Endothelial cell of umbilical vein (primary cell): ENCODE results near the gene CILP2. TPM values are rescaled to one million over a fixed set of nuclear protein-coding genes. Genes with fewer than 3 reads are reported as not detected.

ENCODE experiments used
- BruUV-seq: library from RNA; stranded (reverse); fragments of 400-500 nt; replicated peaks from 2 replicates; lab custom pipeline; 2021; lab: Mats Ljungman, UMichigan
- CTCF ChIA-PET: fragments of 300-600, 350-600 bp; sonication (Branson Sonifier 250); formaldehyde crosslinking; loops from one replicate; lab custom pipeline; 2021; ENCODE audit warnings: antibody characterized with exemption, inconsistent platforms; lab: Charles Lee
- POLR2A ChIA-PET: fragments of 300-600, 350-600 bp; sonication (Branson Sonifier 250); formaldehyde crosslinking; loops from one replicate; lab custom pipeline; 2021; ENCODE audit warnings: antibody characterized with exemption, inconsistent platforms; lab: Charles Lee
- DNase-seq: peaks from one replicate; pipeline ENCODE4 v3.0.0-alpha.2; 2011; ENCODE audit warnings: low read depth, low spot score
- FAIRE-seq: peaks from 2 replicates; lab custom pipeline; 2011; peaks lifted over from hg19 to GRCh38; lab: Jason Lieb, UNC
- H2AFZ ChIP-seq: 2 replicates; pipeline ENCODE4 v1.6.0; 2012; ENCODE audit warnings: low read depth, low read length, control low read depth, inconsistent platforms
- H3K27ac ChIP-seq: 2 replicates; pipeline ENCODE4 v1.5.1; 2011; ENCODE audit warnings: low read depth, mild to moderate bottlenecking, control low read depth, low read length, moderate library complexity; ENCODE audit not compliant: insufficient read depth
- H3K27me3 ChIP-seq, 2 experiments: 2 replicates each; pipeline versions ENCODE4 v1.6.0 to v1.6.1; 2011; ENCODE audit warnings: low read length in 2 of 2, mixed read lengths in 1 of 2; ENCODE audit not compliant: control insufficient read depth in 2 of 2, insufficient read depth in 2 of 2
- H3K36me3 ChIP-seq, 2 experiments: 2 replicates in 1 of 2; 3 replicates in 1 of 2; pipeline ENCODE4 v1.5.1; 2011; ENCODE audit warnings: low read length in 2 of 2, mild to moderate bottlenecking in 1 of 2, moderate library complexity in 1 of 2; ENCODE audit not compliant: control insufficient read depth in 2 of 2, insufficient read depth in 2 of 2; ENCODE audit errors: extremely low read depth in 1 of 2
- H3K4me1 ChIP-seq: 3 replicates; pipeline ENCODE4 v1.5.1; 2011; ENCODE audit warnings: mild to moderate bottlenecking, low read length; ENCODE audit not compliant: control insufficient read depth, insufficient read depth; ENCODE audit errors: extremely low read depth
- H3K4me2 ChIP-seq: 2 replicates; pipeline ENCODE4 v1.6.1; 2011; ENCODE audit warnings: low read length, control low read depth, mixed read lengths; ENCODE audit not compliant: insufficient read depth
- H3K4me3 ChIP-seq, 3 experiments: fragments of 200-600 bp in 1 of 3; sonication (generic), shearing (Covaris generic) in 1 of 3; replicated peaks in 1 of 3; 2 replicates each; pipeline ENCODE4 v1.5.1; 2011 to 2016; ENCODE audit warnings: control low read depth in 3 of 3, low read length in 3 of 3, mild to moderate bottlenecking in 2 of 3, inconsistent platforms in 1 of 3, low read depth in 1 of 3, moderate library complexity in 1 of 3; ENCODE audit not compliant: insufficient read depth in 1 of 3
- H3K79me2 ChIP-seq: 2 replicates; pipeline ENCODE4 v1.6.0; 2012; ENCODE audit warnings: low read length, inconsistent platforms; ENCODE audit not compliant: control insufficient read depth, insufficient read depth
- H3K9ac ChIP-seq: replicated peaks from 2 replicates; pipeline ENCODE3; 2011; ENCODE audit warnings: low read length, control low read depth; ENCODE audit not compliant: insufficient read depth; ENCODE audit errors: extremely low read depth
- H3K9me1 ChIP-seq: replicated peaks from 3 replicates; pipeline ENCODE4 v1.6.0; 2011; ENCODE audit warnings: mild to moderate bottlenecking, low read length; ENCODE audit not compliant: control insufficient read depth, insufficient read depth; ENCODE audit errors: extremely low read depth
- H3K9me3 ChIP-seq: replicated peaks from 2 replicates; pipeline ENCODE4 v1.5.1; 2012; ENCODE audit warnings: low read length, inconsistent platforms; ENCODE audit not compliant: control insufficient read depth, insufficient read depth
- H4K20me1 ChIP-seq: replicated peaks from 2 replicates; pipeline ENCODE3; 2011; ENCODE audit warnings: mild to moderate bottlenecking, low read length; ENCODE audit not compliant: control insufficient read depth, insufficient read depth; ENCODE audit errors: extremely low read depth
- CTCF ChIP-seq, 2 donors: IDR thresholded peaks; 1 replicate in 1 of 2; 2 replicates in 1 of 2; pipeline ENCODE4 v1.5.1; 2011; ENCODE audit warnings: low read length in 2 of 2, mild to moderate bottlenecking in 2 of 2, moderate library complexity in 2 of 2, control low read depth in 1 of 2, inconsistent platforms in 1 of 2, low read depth in 1 of 2; ENCODE audit not compliant: insufficient read depth in 1 of 2; ENCODE audit errors: extremely low read depth in 1 of 2
- EZH2 ChIP-seq: IDR thresholded peaks from 2 replicates; pipeline ENCODE4 v1.6.1; 2012; ENCODE audit warnings: borderline replicate concordance, low read depth, mild to moderate bottlenecking, moderate library complexity, low read length, inconsistent platforms; ENCODE audit not compliant: severe bottlenecking
- FOS ChIP-seq: IDR thresholded peaks from 2 replicates; pipeline ENCODE4 v1.6.1; 2011; ENCODE audit warnings: mild to moderate bottlenecking, low read length, moderate library complexity, borderline replicate concordance; ENCODE audit not compliant: insufficient read depth
- POLR2A ChIP-seq: IDR thresholded peaks from 2 replicates; pipeline ENCODE4 v1.6.1; 2012; ENCODE audit warnings: low read depth, mild to moderate bottlenecking, control low read depth, low read length
- dilution Hi-C: fragments of 300-500 bp; cut with MboI; formaldehyde crosslinking; loops from one replicate; pipeline ENCODE4 v1.15.0; 2019; ENCODE audit warnings: low sequenced_read_pairs; ENCODE audit not compliant: extremely low pct_ligation_motif_present
- intact Hi-C: fragments of 100-400 bp; cut with micrococcal nuclease; formaldehyde crosslinking; loops from one replicate; pipeline ENCODE4 v1.10.0; 2022
- polyA plus RNA-seq, 4 experiments: library from polyadenylated mRNA; depleted of rRNA in 3 of 4; stranded (reverse) in 3 of 4; unstranded in 1 of 4; fragments of >200 nt; gene quantifications; 2 replicates each; pipeline versions ENCODE4 v1.2.1 to v1.2.3, GENCODE V29; 2011 to 2012; ENCODE audit warnings: missing spikeins in 1 of 4
- total RNA-seq: library from RNA; stranded (reverse); gene quantifications from 2 replicates; pipeline ENCODE4 v1.2.3, GENCODE V29; 2021
- TF ChIP-seq, protein P1 (sequence below): IDR thresholded peaks from 2 replicates; pipeline ENCODE4 v1.6.1; 2011; ENCODE audit not compliant: insufficient read depth, insufficient read length

CILP2 gene
- total and polyA plus RNA-seq, 2 donors (not counting 3 experiments of a cell fraction or from before 2014, with no cell fraction given) = 0.01 TPM; not detected in 1

GRCh38 chr19:19595171-19595701 lies 57.2 kb downstream of the CILP2 start:
- H2AFZ ChIP-seq = no peak overlapping the region

More at GRCh38 chr19:19595171-19595701, 57.2 kb downstream of the CILP2 start:
- Histone ChIP-seq H3K4me3 (no peak overlapping the region), H3K4me2 (no peak overlapping the region), H4K20me1 (no peaks in the 10 kb centered on the region), H3K36me3 (no peaks in the 10 kb centered on the region), H3K9me3 (no peaks in the 10 kb centered on the region), H3K9ac (no peak overlapping the region), H3K27ac (no peak overlapping the region), H3K9me1 (no peaks in the 10 kb centered on the region), H3K4me1 (no peaks in the 10 kb centered on the region), H3K79me2 (no peaks in the 10 kb centered on the region), H3K27me3 (no peaks in the 10 kb centered on the region)
- TF ChIP-seq CTCF (IDR thresholded peaks at IDR 0.05; ENCODE audit: extremely low read depth in 1 of 2, insufficient read depth in 1 of 2, low read depth in 1 of 2, low read length in 2 of 2) (no peak), EZH2 (no peak), FOS (no peak), POLR2A (no peak)
- TF ChIP-seq, protein P1, sequence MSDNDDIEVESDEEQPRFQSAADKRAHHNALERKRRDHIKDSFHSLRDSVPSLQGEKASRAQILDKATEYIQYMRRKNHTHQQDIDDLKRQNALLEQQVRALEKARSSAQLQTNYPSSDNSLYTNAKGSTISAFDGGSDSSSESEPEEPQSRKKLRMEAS = no peak
- dilution Hi-C loops (no loop called here), intact Hi-C loops (no loop called here)
- ChIA-PET POLR2A (no interaction called here), CTCF (no interaction called here)
- FAIRE-seq (no peak), DNase-seq (no peak)
- no TSS peak for BruUV-seq

Other genes with a start within 250 kb of the CILP2 start
- gene SUGP1, start 217.8 kb upstream of the CILP2 start, total RNA-seq = 59.9 and 64.7 TPM in 2 replicates
- gene SUGP1, start 217.8 kb upstream of the CILP2 start, polyA plus RNA-seq = 38.2 and 41.0 TPM in 2 replicates
- 57.3 and 70.0 TPM in 2 replicates for gene MAU2, start 217.4 kb upstream of the CILP2 start, total RNA-seq
- gene MAU2, start 217.4 kb upstream of the CILP2 start, polyA plus RNA-seq = 36.9 and 43.4 TPM in 2 replicates
- gene GATAD2A, start 132.6 kb upstream of the CILP2 start, total RNA-seq = 134 and 138 TPM in 2 replicates
- 26.2 and 27.3 TPM in 2 replicates for gene GATAD2A, start 132.6 kb upstream of the CILP2 start, polyA plus RNA-seq
- 0.35 and 0.82 TPM in 2 replicates for gene TSSK6, start 22.7 kb upstream of the CILP2 start, total RNA-seq
- gene TSSK6, start 22.7 kb upstream of the CILP2 start, polyA plus RNA-seq = 0.76 and 1.7 TPM in 2 replicates
- 246 and 252 TPM in 2 replicates for gene NDUFA13, start 22.0 kb upstream of the CILP2 start, total RNA-seq
- 799 and 837 TPM in 2 replicates for gene NDUFA13, start 22.0 kb upstream of the CILP2 start, polyA plus RNA-seq
- gene YJEFN3, start 9.4 kb upstream of the CILP2 start, total RNA-seq = 2.1 and 2.4 TPM in 2 replicates
- gene YJEFN3, start 9.4 kb upstream of the CILP2 start, polyA plus RNA-seq = 1.9 and 2.7 TPM in 2 replicates
- gene PBX4, start 80.4 kb downstream of the CILP2 start, total RNA-seq = not detected in 2 replicates
- not detected in 2 replicates for gene PBX4, start 80.4 kb downstream of the CILP2 start, polyA plus RNA-seq
- 5.0 and 5.1 TPM in 2 replicates for gene LPAR2, start 90.0 kb downstream of the CILP2 start, total RNA-seq
- gene LPAR2, start 90.0 kb downstream of the CILP2 start, polyA plus RNA-seq = 4.7 and 6.3 TPM in 2 replicates
- gene GMIP, start 105.4 kb downstream of the CILP2 start, total RNA-seq = 19.8 and 26.0 TPM in 2 replicates
- 7.8 and 7.9 TPM in 2 replicates for gene GMIP, start 105.4 kb downstream of the CILP2 start, polyA plus RNA-seq
- 48.7 and 56.8 TPM in 2 replicates for gene ATP13A1, start 125.4 kb downstream of the CILP2 start, total RNA-seq
- 36.9 and 44.9 TPM in 2 replicates for gene ATP13A1, start 125.4 kb downstream of the CILP2 start, polyA plus RNA-seq
- 10.6 and 12.8 TPM in 2 replicates for gene ZNF101, start 130.6 kb downstream of the CILP2 start, total RNA-seq
- gene ZNF101, start 130.6 kb downstream of the CILP2 start, polyA plus RNA-seq = 2.8 TPM in 2 replicates
- 2.1 and 2.6 TPM in 2 replicates for gene ZNF14, start 194.8 kb downstream of the CILP2 start, total RNA-seq
- 0.53 and 0.65 TPM in 2 replicates for gene ZNF14, start 194.8 kb downstream of the CILP2 start, polyA plus RNA-seq